HepG2 (cell line): ENCODE data around the gene C5orf15. TPM values are rescaled to one million over a fixed set of nuclear protein-coding genes. Genes with fewer than 3 reads are reported as not detected.

Source experiments
- ATAC-seq: fragments of 200-7000 bp; cut with Tn5 transposase; 3 replicates; pipeline ENCODE4 v1.9.1; 2020; ENCODE audit warnings: mild to moderate bottlenecking, moderate library complexity
- BruUV-seq: library from RNA; stranded (reverse); fragments of 400-500 nt; replicated peaks from 2 replicates; lab custom pipeline; 2021; lab: Mats Ljungman, UMichigan
- CTCF ChIA-PET: fragments of 300-600 bp; formaldehyde crosslinking; extraction: SDS; loops from one replicate; lab custom pipeline; 2021; ENCODE audit warnings: low total read pairs, inconsistent platforms, low intra/inter-chr PET ratio; lab: Yijun Ruan, JAX
- POLR2A ChIA-PET: fragments of 350-600 bp; sonication (Branson Sonifier 250); formaldehyde crosslinking; loops from one replicate; lab custom pipeline; 2020; ENCODE audit warnings: antibody characterized with exemption, inconsistent platforms; lab: Yijun Ruan, JAX
- DNase-seq: peaks from one replicate; pipeline ENCODE4 v3.0.0-alpha.2; 2015; ENCODE audit warnings: low spot score
- FAIRE-seq: peaks from 3 replicates; lab custom pipeline; 2011; peaks lifted over from hg19 to GRCh38; lab: Jason Lieb, UNC
- H2AFZ ChIP-seq: one replicate; pipeline ENCODE4 v1.6.1; 2011; ENCODE audit warnings: low read length, inconsistent platforms
- H3K27ac ChIP-seq: fragments of 300-600 bp; 3 replicates; pipeline ENCODE4 v1.8.0; 2011; ENCODE audit warnings: mixed run types, mild to moderate bottlenecking, mixed read lengths, low read length, inconsistent platforms; ENCODE audit not compliant: insufficient read depth; ENCODE audit errors: extremely low read length
- H3K27me3 ChIP-seq, 2 experiments: fragments of 200-600 bp in 1 of 2; 2 replicates in 1 of 2; 3 replicates in 1 of 2; pipeline versions ENCODE4 v1.6.0 to v1.8.0; 2011; ENCODE audit warnings: low read length in 2 of 2, mild to moderate bottlenecking in 2 of 2, moderate library complexity in 2 of 2, inconsistent platforms in 1 of 2; ENCODE audit not compliant: insufficient read depth in 2 of 2, control insufficient read depth in 1 of 2
- H3K36me3 ChIP-seq, 2 experiments: fragments of 200-600 bp in 1 of 2; replicated peaks in 1 of 2; 2 replicates in 1 of 2; 3 replicates in 1 of 2; pipeline versions ENCODE4 v1.5.1 to v1.8.0; 2011; ENCODE audit warnings: low read length in 2 of 2, inconsistent platforms in 1 of 2; ENCODE audit not compliant: insufficient read depth in 2 of 2, control insufficient read depth in 1 of 2
- H3K4me1 ChIP-seq: 2 replicates; pipeline ENCODE4 v1.5.1; 2012; ENCODE audit warnings: low read length, inconsistent platforms; ENCODE audit not compliant: insufficient read depth
- H3K4me2 ChIP-seq: 2 replicates; pipeline ENCODE4 v1.6.0; 2011; ENCODE audit warnings: low read depth, low read length, inconsistent platforms
- H3K4me3 ChIP-seq, 3 experiments: fragments of 200-600 bp in 1 of 3; sonication (generic), shearing (Covaris generic) in 1 of 3; replicated peaks in 1 of 3; 2 replicates each; pipeline ENCODE4 v1.5.1; 2011 to 2016; ENCODE audit warnings: low read length in 3 of 3, inconsistent platforms in 2 of 3, low read depth in 2 of 3, mild to moderate bottlenecking in 2 of 3, control low read depth in 1 of 3, mixed read lengths in 1 of 3; ENCODE audit not compliant: insufficient read depth in 1 of 3
- H3K79me2 ChIP-seq: one replicate; pipeline ENCODE4 v1.6.1; 2011; ENCODE audit warnings: low read length, inconsistent platforms; ENCODE audit not compliant: insufficient read depth
- H3K9ac ChIP-seq: 2 replicates; pipeline ENCODE4 v1.6.0; 2011; ENCODE audit warnings: mild to moderate bottlenecking, low read depth, low read length, inconsistent platforms; ENCODE audit not compliant: insufficient read depth
- H3K9me3 ChIP-seq: 2 replicates; pipeline ENCODE4 v1.5.1; 2012; ENCODE audit warnings: mild to moderate bottlenecking, low read length
- H4K20me1 ChIP-seq: 2 replicates; pipeline ENCODE4 v1.6.0; 2011; ENCODE audit warnings: inconsistent platforms, mild to moderate bottlenecking, low read length, moderate library complexity; ENCODE audit not compliant: insufficient read depth
- ARID3A ChIP-seq: IDR thresholded peaks from 2 replicates; pipeline ENCODE4 v1.6.1; 2012; ENCODE audit warnings: low read depth, low read length, improper control_type of control experiment
- ARNT ChIP-seq: fragments of 450-650 bp; IDR thresholded peaks from 2 replicates; pipeline ENCODE4 v1.6.1; 2017
- ATF4 ChIP-seq, 2 experiments: fragments of 450-650 bp in 1 of 2; sonication (generic) in 1 of 2; formaldehyde crosslinking; IDR thresholded peaks; 2 replicates each; pipeline versions ENCODE4 v1.5.0 to v1.8.0; 2020 to 2022; ENCODE audit warnings: mild to moderate bottlenecking in 1 of 2, missing genetic modification reagents in 1 of 2
- JUNB ChIP-seq: sonication (generic); formaldehyde crosslinking; IDR thresholded peaks from 2 replicates; pipeline ENCODE4 v1.8.0; 2022; ENCODE audit warnings: missing genetic modification reagents, mild to moderate bottlenecking, borderline replicate concordance
- KAT7 ChIP-seq: IDR thresholded peaks from 2 replicates; pipeline ENCODE4 v1.6.1; 2018; ENCODE audit warnings: borderline replicate concordance, missing compliant biosample characterization
- SAFB2 ChIP-seq: sonication (generic); formaldehyde crosslinking; IDR thresholded peaks from 2 replicates; pipeline ENCODE4 v1.5.1; 2020; ENCODE audit warnings: missing genetic modification reagents, low read depth, mild to moderate bottlenecking, borderline replicate concordance
- SIX4 ChIP-seq: sonication (generic); formaldehyde crosslinking; IDR thresholded peaks from 2 replicates; pipeline ENCODE4 v1.4.0; 2020; ENCODE audit warnings: missing genetic modification reagents
- SP2 ChIP-seq: sonication (generic); formaldehyde crosslinking; IDR thresholded peaks from 2 replicates; pipeline ENCODE4 v1.5.1; 2020; ENCODE audit warnings: mild to moderate bottlenecking, missing genetic modification reagents
- ZBED4 ChIP-seq: sonication (generic); formaldehyde crosslinking; IDR thresholded peaks from 2 replicates; pipeline ENCODE4 v1.4.0; 2020; ENCODE audit warnings: missing genetic modification reagents, borderline replicate concordance
- ZBTB39 ChIP-seq: sonication (generic); formaldehyde crosslinking; IDR thresholded peaks from 2 replicates; pipeline ENCODE4 v1.5.0; 2020; ENCODE audit warnings: missing genetic modification reagents
- ZNF205 ChIP-seq: IDR thresholded peaks from 2 replicates; pipeline ENCODE4 v1.6.1; 2018; ENCODE audit warnings: missing biosample characterization, missing genetic modification reagents
- ZNF256 ChIP-seq: sonication (generic); formaldehyde crosslinking; conservative IDR thresholded peaks from 2 replicates; pipeline ENCODE4 v1.4.0; 2020; ENCODE audit warnings: missing genetic modification reagents
- ZNF704 ChIP-seq: sonication (generic); formaldehyde crosslinking; IDR thresholded peaks from 2 replicates; pipeline ENCODE4 v1.8.1; 2023; ENCODE audit warnings: mild to moderate bottlenecking, inconsistent platforms, moderate library complexity, missing genetic modification reagents, borderline replicate concordance
- WGBS: methylation state at CpG from one replicate; pipeline ENCODE4 v1.1.6; 2017; ENCODE audit warnings: low lambda C conversion rate; 5-methylcytosine and 5-hydroxymethylcytosine counted together
- in situ Hi-C: cut with HindIII; loops from 2 replicates; pipeline ENCODE4 v1.10.0; 2017; ENCODE audit warnings: low pct_unique_long_range_greater_than_20kb; ENCODE audit not compliant: extremely low pct_ligation_motif_present
- intact Hi-C: fragments of 100-400 bp; cut with micrococcal nuclease; formaldehyde crosslinking; loops from one replicate; pipeline ENCODE4 v1.10.0; 2022; ENCODE audit not compliant: unreplicated experiment
- polyA plus RNA-seq, 8 experiments: library from polyadenylated mRNA; depleted of rRNA in 3 of 8; stranded (reverse) in 7 of 8; unstranded in 1 of 8; fragments of >200 nt; fragmentation: Illumina TruSeq in 4 of 8; extraction: Trizol in 4 of 8; gene quantifications; 2 replicates each; pipeline versions ENCODE4 v1.2.1 to v1.2.3, GENCODE V29; 2011 to 2016; ENCODE audit warnings: low read depth in 4 of 8, missing spikeins in 1 of 8, mixed read lengths in 1 of 8; ENCODE audit not compliant: insufficient read depth in 1 of 8
- total RNA-seq, 5 experiments: library from RNA; depleted of rRNA; stranded (reverse); fragments of >200 nt; fragmentation: Illumina TruSeq; extraction: Trizol; gene quantifications; 2 replicates each; pipeline ENCODE4 v1.2.3, GENCODE V29; 2016; ENCODE audit warnings: low read depth in 1 of 5

Gene C5orf15
- total and polyA plus RNA-seq, 2 of the 13 experiments (the other 11 are each of a cell fraction or from before 2014, with no cell fraction given), result 58.5 to 82.7 TPM

- CTCF ChIA-PET, result no interaction called here
- POLR2A ChIA-PET, result no interaction called here
- FAIRE-seq, result no peak
- no peak for DNase-seq
- TF ChIP-seq ZBED4 (CRISPR knock-in tag) (no peak), ATF4 (CRISPR knock-in tag; IDR thresholded peaks at IDR 0.05) (no peak), KAT7 (CRISPR knock-in tag) (no peak), JUNB (CRISPR knock-in tag) (no peak), ZBTB39 (CRISPR knock-in tag) (no peak), ZNF704 (CRISPR knock-in tag) (no peak), SAFB2 (no peak), ZNF205 (CRISPR knock-in tag) (no peak), ARNT (no peak), SIX4 (CRISPR knock-in tag) (no peak), ARID3A (no peak), SP2 (CRISPR knock-in tag) (no peak), ZNF256 (CRISPR knock-in tag) (no peak)
- H3K36me3 ChIP-seq, result no peaks in the 10 kb centered on the region
- no peaks in the 10 kb centered on the region for H3K4me1 ChIP-seq
- no peak overlapping the region for H3K4me3 ChIP-seq
- intact Hi-C loops (no loop called here), in situ Hi-C loops (no loop called here)
- H3K27me3 ChIP-seq, result peaks cover 3 to 9% of the 10 kb centered on the region in 2 experiments; a peak in 2 of 5 replicates
- H2AFZ ChIP-seq, result no peak overlapping the region
- no TSS peak for BruUV-seq
- no peak overlapping the region for H3K4me2 ChIP-seq
- no peak overlapping the region for H3K9ac ChIP-seq
- no peak overlapping the region for H3K27ac ChIP-seq
- no peaks in the 10 kb centered on the region for H3K79me2 ChIP-seq
- no peak for ATAC-seq
- 46% methylated on average over 12 of the region's 16 CpGs for WGBS
- H3K9me3 ChIP-seq, result no peaks in the 10 kb centered on the region
- no peaks in the 10 kb centered on the region for H4K20me1 ChIP-seq
These were observed 49.0 kb downstream of the C5orf15 start for GRCh38 chr5:133919148-133920136.
